Measurements from ENCODE around the gene HDAC4. TPM values are rescaled to one million over a fixed set of nuclear protein-coding genes. Genes with fewer than 3 reads are reported as not detected.

Gene HDAC4
- total and polyA plus RNA-seq, 9 donors = 10.1 to 17.6 (median 13.3) TPM

DNA sequence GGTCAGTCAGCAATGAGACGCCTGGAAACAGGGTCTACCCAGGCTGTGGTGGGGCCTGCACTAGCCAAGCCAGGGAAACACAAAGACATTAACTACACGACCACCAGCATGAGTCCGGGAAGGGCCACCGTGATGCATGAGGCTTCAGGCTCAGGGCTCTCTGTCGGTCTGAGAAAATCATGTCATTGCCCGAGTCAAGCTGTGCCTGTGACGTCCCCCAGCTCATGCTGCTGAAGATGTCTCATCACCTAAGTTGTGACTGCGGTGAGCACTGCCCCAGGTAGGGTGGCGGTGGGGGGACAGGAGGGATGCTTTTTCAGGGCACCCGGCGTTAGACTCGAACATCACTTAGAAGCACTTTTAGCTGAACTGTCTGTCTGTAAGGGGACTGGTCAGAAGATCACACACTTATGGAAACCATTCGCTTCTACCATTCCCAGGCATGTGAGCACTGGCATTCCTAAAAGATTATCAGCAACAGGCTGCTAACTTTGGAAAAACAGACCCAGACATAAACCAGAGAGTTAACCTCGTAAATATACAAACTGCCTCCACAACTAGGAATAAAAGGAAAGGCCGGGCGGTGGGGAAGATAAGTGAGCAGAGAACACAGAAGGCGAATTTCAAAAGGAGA is 234.5 kb downstream of the HDAC4 start:
- no peak overlapping the region for H3K4me3 ChIP-seq (ENCODE audit: low read length)
- peaks cover 54% of the 10 kb centered on the region for H3K36me3 ChIP-seq (ENCODE audit: control insufficient read depth, insufficient read depth, low read length)
- no peaks in the 10 kb centered on the region for H3K27me3 ChIP-seq (ENCODE audit: control insufficient read depth, insufficient read depth, low read length)
- H3K4me1 ChIP-seq (ENCODE audit: control insufficient read depth, insufficient read depth, low read length) = peaks cover 20% of the 10 kb centered on the region
- 77% methylated on average over 9 of the region's 17 CpGs for WGBS (ENCODE audit: insufficient coverage)
- H3K9me3 ChIP-seq (replicated peaks; ENCODE audit: control insufficient read depth, low read depth, low read length) = peaks cover 9% of the 10 kb centered on the region
- DNase-seq = no peak
- no peak overlapping the region for H3K27ac ChIP-seq (ENCODE audit: low read length)

DNA sequence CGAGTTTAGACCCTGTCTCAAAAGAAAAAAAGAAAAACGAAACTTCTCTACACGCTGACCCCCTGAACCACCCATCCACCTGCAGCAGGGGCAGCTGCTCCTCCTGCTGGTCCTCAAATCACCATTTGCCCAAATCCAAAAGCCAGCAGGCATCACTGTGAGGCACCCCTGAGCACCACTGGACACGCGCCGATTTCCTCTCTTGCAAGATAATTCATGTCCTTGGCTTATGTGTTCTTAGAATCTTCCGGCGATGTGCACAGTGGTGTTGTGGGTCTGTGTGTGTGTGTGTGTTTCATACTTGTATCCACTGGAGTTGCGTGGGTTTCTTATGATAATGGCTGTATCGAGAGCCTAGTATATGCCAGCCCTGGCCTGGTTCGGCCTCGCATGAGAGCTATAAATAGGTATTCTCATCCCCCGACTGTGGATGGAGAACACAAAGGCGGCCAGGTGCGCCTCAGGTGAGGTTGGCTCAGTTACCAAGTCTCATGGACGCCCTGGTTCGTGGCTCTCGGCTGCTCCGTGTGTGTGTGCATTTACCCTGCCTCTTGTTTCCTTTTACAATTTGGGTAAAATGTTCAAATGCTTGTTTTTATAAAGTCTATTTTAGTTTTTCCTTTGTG is 235.5 kb downstream of the HDAC4 start:
- Histone ChIP-seq H3K27ac (ENCODE audit: low read length) (no peak overlapping the region), H3K9me3 (replicated peaks; ENCODE audit: control insufficient read depth, low read depth, low read length) (no peaks in the 10 kb centered on the region), H3K4me1 (ENCODE audit: control insufficient read depth, insufficient read depth, low read length) (peaks cover 20% of the 10 kb centered on the region), H3K27me3 (ENCODE audit: control insufficient read depth, insufficient read depth, low read length) (no peaks in the 10 kb centered on the region), H3K36me3 (ENCODE audit: control insufficient read depth, insufficient read depth, low read length) (peaks cover 59% of the 10 kb centered on the region), H3K4me3 (ENCODE audit: low read length) (no peak overlapping the region)
- no peak for DNase-seq
- 94% methylated on average over 9 of the region's 19 CpGs for WGBS (ENCODE audit: insufficient coverage)

DNA sequence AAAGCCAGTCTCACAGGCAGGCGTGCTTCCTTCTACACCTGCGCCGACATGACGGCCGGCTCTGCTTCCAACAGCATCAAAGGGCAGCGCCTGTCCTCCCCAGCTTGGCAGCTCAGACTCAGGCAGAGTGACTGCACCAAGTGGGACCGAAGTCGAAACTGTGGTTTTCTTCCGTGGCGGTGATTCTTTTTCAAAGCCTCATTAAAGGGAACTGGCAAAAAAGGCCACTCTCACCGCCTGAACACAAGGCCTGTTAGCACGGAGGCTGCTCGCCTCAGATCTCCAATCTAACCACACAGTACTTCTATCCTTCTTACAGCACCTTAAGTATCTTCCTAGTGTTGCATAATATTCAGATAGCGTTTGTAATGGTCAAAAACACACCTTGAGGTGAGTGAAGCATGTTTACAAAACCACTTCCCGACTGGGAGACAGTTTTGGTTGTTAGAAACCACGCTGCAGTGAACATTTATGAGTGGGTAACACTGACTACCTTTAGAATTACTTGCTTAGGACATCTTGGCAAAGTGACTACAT is 236.4 kb downstream of the HDAC4 start:
- peaks cover 20% of the 10 kb centered on the region for H3K4me1 ChIP-seq (ENCODE audit: control insufficient read depth, insufficient read depth, low read length)
- peaks cover 63% of the 10 kb centered on the region for H3K36me3 ChIP-seq (ENCODE audit: control insufficient read depth, insufficient read depth, low read length)
- no peaks in the 10 kb centered on the region for H3K27me3 ChIP-seq (ENCODE audit: control insufficient read depth, insufficient read depth, low read length)
- no peak overlapping the region for H3K27ac ChIP-seq (ENCODE audit: low read length)
- 93% methylated on average over 11 of the region's 16 CpGs for WGBS (ENCODE audit: insufficient coverage)
- no peaks in the 10 kb centered on the region for H3K9me3 ChIP-seq (replicated peaks; ENCODE audit: control insufficient read depth, low read depth, low read length)
- DNase-seq = no peak
- H3K4me3 ChIP-seq (ENCODE audit: low read length) = no peak overlapping the region

DNA sequence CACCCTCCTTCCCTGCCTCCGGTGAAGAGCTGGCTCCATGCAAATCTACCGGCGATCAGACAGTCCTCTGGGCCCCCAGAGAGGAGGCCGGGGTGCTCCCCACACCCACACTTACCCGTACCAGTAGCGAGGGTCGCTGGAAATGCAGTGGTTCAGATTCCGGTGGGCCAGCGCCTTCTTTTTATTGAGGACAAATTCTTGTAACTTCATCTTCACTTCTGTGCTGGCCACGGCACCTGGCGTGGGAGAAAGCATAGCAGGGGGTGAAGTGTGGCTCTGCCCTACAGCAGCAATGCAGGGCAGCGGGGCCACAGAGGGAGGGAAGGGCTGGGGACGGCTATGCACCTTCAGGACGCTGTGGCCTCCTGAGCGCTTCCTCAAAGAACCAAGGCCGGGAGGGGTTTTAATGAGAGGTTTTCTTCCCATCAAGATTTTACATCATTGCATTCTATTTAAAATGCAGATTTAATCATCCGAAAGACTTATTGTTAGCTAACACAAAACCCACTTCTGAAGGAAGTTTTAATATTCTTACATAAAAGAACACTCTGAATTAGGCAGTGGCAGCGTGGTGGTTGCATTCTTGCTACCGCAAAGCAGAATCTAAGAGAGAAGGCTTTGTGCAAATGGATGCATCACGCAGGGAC is 237.0 kb downstream of the HDAC4 start:
- H3K27ac ChIP-seq (ENCODE audit: low read length) = no peak overlapping the region
- no peak for DNase-seq
- H3K4me1 ChIP-seq (ENCODE audit: control insufficient read depth, insufficient read depth, low read length) = peaks cover 20% of the 10 kb centered on the region
- no peaks in the 10 kb centered on the region for H3K9me3 ChIP-seq (replicated peaks; ENCODE audit: control insufficient read depth, low read depth, low read length)
- peaks cover 60% of the 10 kb centered on the region for H3K36me3 ChIP-seq (ENCODE audit: control insufficient read depth, insufficient read depth, low read length)
- H3K4me3 ChIP-seq (ENCODE audit: low read length) = no peak overlapping the region
- 89% methylated on average over 10 of the region's 20 CpGs for WGBS (ENCODE audit: insufficient coverage)
- H3K27me3 ChIP-seq (ENCODE audit: control insufficient read depth, insufficient read depth, low read length) = no peaks in the 10 kb centered on the region

DNA sequence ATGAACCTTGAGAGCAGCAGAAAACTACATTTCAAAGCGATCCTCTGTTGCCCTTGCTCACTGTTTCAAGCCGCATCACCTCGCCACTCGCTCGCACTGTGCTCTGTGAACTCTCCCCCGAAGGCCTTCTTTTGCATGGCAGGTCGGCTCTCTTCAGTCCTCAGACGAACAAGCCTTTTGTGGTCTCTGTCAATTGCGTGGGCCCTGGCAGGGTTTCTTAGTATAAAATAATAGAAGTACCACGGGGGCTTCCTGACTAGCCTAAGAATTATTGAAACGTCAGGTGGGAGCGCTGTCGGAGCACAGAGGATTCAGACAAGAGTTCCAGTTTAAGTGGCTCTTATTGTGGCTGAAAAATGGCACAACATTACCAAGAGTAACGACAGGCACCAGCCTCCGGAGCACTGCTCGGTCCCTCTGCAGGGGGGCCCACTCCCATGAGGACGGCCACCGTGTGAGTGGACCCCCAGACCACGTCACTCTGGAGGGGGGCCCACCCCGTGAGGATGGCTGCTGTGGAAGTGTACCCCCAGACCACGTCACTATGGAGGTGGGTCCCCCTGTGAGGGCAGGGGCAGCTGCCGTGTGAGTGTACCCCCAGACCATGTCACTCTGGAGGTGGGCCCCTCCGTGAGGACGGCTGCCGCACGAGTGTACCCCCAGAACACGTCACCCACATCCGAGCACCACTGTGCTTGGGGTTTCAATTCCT is 237.7 kb downstream of the HDAC4 start:
- no peak overlapping the region for H3K4me3 ChIP-seq (ENCODE audit: low read length)
- no peaks in the 10 kb centered on the region for H3K27me3 ChIP-seq (ENCODE audit: control insufficient read depth, insufficient read depth, low read length)
- no peak for DNase-seq
- H3K36me3 ChIP-seq (ENCODE audit: control insufficient read depth, insufficient read depth, low read length) = peaks cover 62% of the 10 kb centered on the region
- no peak overlapping the region for H3K27ac ChIP-seq (ENCODE audit: low read length)
- no peaks in the 10 kb centered on the region for H3K9me3 ChIP-seq (replicated peaks; ENCODE audit: control insufficient read depth, low read depth, low read length)
- WGBS (ENCODE audit: insufficient coverage) = 89% methylated on average over 17 of the region's 28 CpGs
- H3K4me1 ChIP-seq (ENCODE audit: control insufficient read depth, insufficient read depth, low read length) = peaks cover 19% of the 10 kb centered on the region

- H3K4me1 ChIP-seq (ENCODE audit: control insufficient read depth, insufficient read depth, low read length) = peaks cover 17% of the 10 kb centered on the region
- DNase-seq = no peak
- H3K4me3 ChIP-seq (ENCODE audit: low read length) = no peak overlapping the region
- 87% methylated on average over 20 of the region's 23 CpGs for WGBS (ENCODE audit: insufficient coverage)
- H3K27ac ChIP-seq (ENCODE audit: low read length) = no peak overlapping the region
- no peaks in the 10 kb centered on the region for H3K27me3 ChIP-seq (ENCODE audit: control insufficient read depth, insufficient read depth, low read length)
- H3K36me3 ChIP-seq (ENCODE audit: control insufficient read depth, insufficient read depth, low read length) = peaks cover 63% of the 10 kb centered on the region
- H3K9me3 ChIP-seq (replicated peaks; ENCODE audit: control insufficient read depth, low read depth, low read length) = no peaks in the 10 kb centered on the region
Observed at GRCh38 chr2:239162141-239162821, 238.5 kb downstream of the HDAC4 start.

DNA sequence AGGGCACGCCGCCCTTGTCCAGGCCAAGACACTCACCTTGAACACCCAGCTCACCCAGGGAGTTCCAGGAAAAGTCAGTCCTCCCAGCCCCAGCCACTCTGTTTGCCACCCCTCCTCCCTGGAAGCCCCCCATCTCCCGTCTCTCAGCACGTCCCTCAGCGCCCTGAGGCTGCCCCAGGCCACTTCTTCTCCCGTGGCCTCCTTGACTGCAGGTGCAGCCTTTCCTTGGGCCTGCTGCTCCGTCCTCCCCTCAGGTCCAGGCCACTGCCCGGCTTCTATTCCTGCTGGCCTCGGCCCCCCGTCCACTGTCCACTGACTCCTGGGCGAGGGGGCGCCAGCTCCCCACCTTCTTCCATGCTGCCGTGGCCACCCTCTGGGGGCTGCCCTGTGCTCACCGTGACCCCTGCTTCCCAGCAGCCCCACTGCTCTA is 239.1 kb downstream of the HDAC4 start:
- WGBS (ENCODE audit: insufficient coverage) = 91% methylated on average over 14 of the region's 14 CpGs
- Histone ChIP-seq H3K27me3 (ENCODE audit: control insufficient read depth, insufficient read depth, low read length) (no peaks in the 10 kb centered on the region), H3K36me3 (ENCODE audit: control insufficient read depth, insufficient read depth, low read length) (peaks cover 63% of the 10 kb centered on the region), H3K9me3 (replicated peaks; ENCODE audit: control insufficient read depth, low read depth, low read length) (no peaks in the 10 kb centered on the region), H3K4me1 (ENCODE audit: control insufficient read depth, insufficient read depth, low read length) (peaks cover 11% of the 10 kb centered on the region), H3K4me3 (ENCODE audit: low read length) (no peak overlapping the region), H3K27ac (ENCODE audit: low read length) (no peak overlapping the region)
- DNase-seq = no peak

- H3K36me3 ChIP-seq (ENCODE audit: control insufficient read depth, insufficient read depth, low read length) = peaks cover 66% of the 10 kb centered on the region
- H3K27me3 ChIP-seq (ENCODE audit: control insufficient read depth, insufficient read depth, low read length) = no peaks in the 10 kb centered on the region
- no peak for DNase-seq
- no peak overlapping the region for H3K27ac ChIP-seq (ENCODE audit: low read length)
- 94% methylated on average over 23 of the region's 32 CpGs for WGBS (ENCODE audit: insufficient coverage)
- H3K9me3 ChIP-seq (replicated peaks; ENCODE audit: control insufficient read depth, low read depth, low read length) = no peaks in the 10 kb centered on the region
- H3K4me3 ChIP-seq (ENCODE audit: low read length) = no peak overlapping the region
- H3K4me1 ChIP-seq (ENCODE audit: control insufficient read depth, insufficient read depth, low read length) = peaks cover 4% of the 10 kb centered on the region
Observed at GRCh38 chr2:239160226-239161143, 240.3 kb downstream of the HDAC4 start.

GRCh38 chr2:239159476-239159911 is 241.3 kb downstream of the HDAC4 start:
- H3K27ac ChIP-seq (ENCODE audit: low read length) = no peak overlapping the region
- DNase-seq = no peak
- H3K9me3 ChIP-seq (replicated peaks; ENCODE audit: control insufficient read depth, low read depth, low read length) = no peaks in the 10 kb centered on the region
- H3K4me1 ChIP-seq (ENCODE audit: control insufficient read depth, insufficient read depth, low read length) = peaks cover 4% of the 10 kb centered on the region
- WGBS (ENCODE audit: insufficient coverage) = 89% methylated on average over 9 of the region's 9 CpGs
- peaks cover 76% of the 10 kb centered on the region for H3K36me3 ChIP-seq (ENCODE audit: control insufficient read depth, insufficient read depth, low read length)
- H3K4me3 ChIP-seq (ENCODE audit: low read length) = no peak overlapping the region
- no peaks in the 10 kb centered on the region for H3K27me3 ChIP-seq (ENCODE audit: control insufficient read depth, insufficient read depth, low read length)

All from muscle of leg (tissue), 11 donors.